Activated CD8-positive, alpha-beta memory T cell treated with anti-CD3 and anti-CD28 coated beads, Interleukin-2, amount 50 U/mL, for 48 hours (primary cell): ENCODE measurements around the gene DDX25.
"Not testable (repeated sequence)": the region's sequence is repeated elsewhere in the genome, so short reads cannot be mapped to it uniquely, and the experiment has no call there.

ENCODE experiments used
- DNase-seq: peaks from one replicate; pipeline ENCODE4 v3.0.0-alpha.2; 2020

Gene DDX25

GRCh38 chr11:125910226-125910849 lies 6.0 kb downstream of the DDX25 start:
- no peak for DNase-seq

GRCh38 chr11:125914601-125915000 lies 10.3 kb downstream of the DDX25 start:
- DNase-seq = not testable (repeated sequence)

- no peak for DNase-seq
Observed at GRCh38 chr11:125916683-125917347, 12.5 kb downstream of the DDX25 start.

- DNase-seq = no peak
Observed at GRCh38 chr11:125918140-125918840, 14.0 kb downstream of the DDX25 start.

GRCh38 chr11:125921042-125921441 lies 16.7 kb downstream of the DDX25 start:
- no peak for DNase-seq

- DNase-seq = no peak
Observed at GRCh38 chr11:125922156-125922555, 17.8 kb downstream of the DDX25 start.

- peak; percentile 69 for DNase-seq
Observed at GRCh38 chr11:125923012-125923579, 18.8 kb downstream of the DDX25 start.

- no peak for DNase-seq
Observed at GRCh38 chr11:125923633-125924032, 19.3 kb downstream of the DDX25 start.

- DNase-seq = no peak
Observed at GRCh38 chr11:125924384-125925007, 20.2 kb downstream of the DDX25 start.

GRCh38 chr11:125925247-125925740 lies 21.0 kb downstream of the DDX25 start:
- no peak for DNase-seq

GRCh38 chr11:125925804-125926203 lies 21.5 kb downstream of the DDX25 start:
- DNase-seq = no peak

GRCh38 chr11:125926682-125927081 lies 22.4 kb downstream of the DDX25 start:
- no peak for DNase-seq

- no peak for DNase-seq
Observed at GRCh38 chr11:125929445-125930075, 25.3 kb downstream of the DDX25 start.

GRCh38 chr11:125930076-125930450 lies 25.8 kb downstream of the DDX25 start:
- no peak for DNase-seq

GRCh38 chr11:125931116-125931515 lies 26.8 kb downstream of the DDX25 start:
- no peak for DNase-seq

GRCh38 chr11:125931668-125932067 lies 27.4 kb downstream of the DDX25 start:
- DNase-seq = no peak

- DNase-seq = no peak
Observed at GRCh38 chr11:125932301-125932700, 28.0 kb downstream of the DDX25 start.

GRCh38 chr11:125933030-125933813 lies 28.9 kb downstream of the DDX25 start:
- DNase-seq = peak; percentile 65

- DNase-seq = no peak
Observed at GRCh38 chr11:125934473-125934872, 30.2 kb downstream of the DDX25 start.

GRCh38 chr11:125935056-125935455 lies 30.7 kb downstream of the DDX25 start:
- DNase-seq = no peak

- DNase-seq = no peak
Observed at GRCh38 chr11:125935618-125936199, 31.4 kb downstream of the DDX25 start.
